Measurements from ENCODE around the gene COL20A1. TPM values are rescaled to one million over a fixed set of nuclear protein-coding genes. Genes with fewer than 3 reads are reported as not detected.

The COL20A1 gene
- total RNA-seq, 3 donors from 2014 or later: not detected

DNA sequence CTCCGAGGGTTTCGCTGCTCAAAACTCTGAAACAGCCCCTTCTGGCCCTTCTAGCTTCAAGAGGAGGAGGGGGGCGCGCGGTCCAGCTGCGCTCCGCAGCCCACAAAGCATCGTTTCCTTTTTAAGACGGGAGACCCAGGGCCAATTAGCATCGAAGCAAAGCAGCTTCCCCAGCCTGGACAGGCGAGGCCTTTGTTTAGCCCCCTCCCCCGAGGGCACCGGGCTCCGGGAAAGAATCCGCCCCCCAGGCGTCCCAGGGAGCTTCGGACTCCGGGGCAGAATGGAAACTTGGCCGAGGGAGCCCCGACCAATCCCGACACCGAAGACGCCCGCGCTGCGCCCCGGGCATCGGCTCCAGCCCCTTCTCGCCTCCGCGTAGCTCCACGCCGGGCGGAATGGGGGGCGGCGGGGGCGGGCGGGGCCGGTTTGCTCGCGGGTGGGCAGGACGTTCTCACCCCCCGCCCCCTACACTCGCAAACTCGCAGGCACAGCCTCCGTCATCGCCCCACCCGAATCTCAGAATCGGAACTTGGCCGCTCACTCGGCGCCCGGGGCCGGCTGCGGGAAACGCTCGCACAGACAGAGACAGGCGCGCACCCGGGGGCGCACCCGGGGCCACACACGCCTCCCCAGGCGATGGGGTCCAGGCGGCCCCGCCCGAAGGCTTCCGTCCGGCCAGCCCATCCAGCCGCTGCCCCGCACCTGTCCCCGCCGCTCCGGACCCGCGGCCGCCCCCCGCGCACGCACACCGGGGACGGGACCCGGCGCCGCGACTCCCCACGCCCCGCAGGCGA is 39.4 kb upstream of the COL20A1 start:
- TF ChIP-seq POLR2A (IDR thresholded peaks at IDR 0.05) (no peak), POLR2AphosphoS5 (IDR thresholded peaks at IDR 0.05) (no peak)
- TF ChIP-seq, protein P1, sequence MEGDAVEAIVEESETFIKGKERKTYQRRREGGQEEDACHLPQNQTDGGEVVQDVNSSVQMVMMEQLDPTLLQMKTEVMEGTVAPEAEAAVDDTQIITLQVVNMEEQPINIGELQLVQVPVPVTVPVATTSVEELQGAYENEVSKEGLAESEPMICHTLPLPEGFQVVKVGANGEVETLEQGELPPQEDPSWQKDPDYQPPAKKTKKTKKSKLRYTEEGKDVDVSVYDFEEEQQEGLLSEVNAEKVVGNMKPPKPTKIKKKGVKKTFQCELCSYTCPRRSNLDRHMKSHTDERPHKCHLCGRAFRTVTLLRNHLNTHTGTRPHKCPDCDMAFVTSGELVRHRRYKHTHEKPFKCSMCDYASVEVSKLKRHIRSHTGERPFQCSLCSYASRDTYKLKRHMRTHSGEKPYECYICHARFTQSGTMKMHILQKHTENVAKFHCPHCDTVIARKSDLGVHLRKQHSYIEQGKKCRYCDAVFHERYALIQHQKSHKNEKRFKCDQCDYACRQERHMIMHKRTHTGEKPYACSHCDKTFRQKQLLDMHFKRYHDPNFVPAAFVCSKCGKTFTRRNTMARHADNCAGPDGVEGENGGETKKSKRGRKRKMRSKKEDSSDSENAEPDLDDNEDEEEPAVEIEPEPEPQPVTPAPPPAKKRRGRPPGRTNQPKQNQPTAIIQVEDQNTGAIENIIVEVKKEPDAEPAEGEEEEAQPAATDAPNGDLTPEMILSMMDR (IDR thresholded peaks at IDR 0.05): no peak
- H3K9me3 ChIP-seq: no peaks in the 10 kb centered on the region
- no peaks in the 10 kb centered on the region for H3K36me3 ChIP-seq
- H3K27me3 ChIP-seq: peaks cover 7 to 84% of the 10 kb centered on the region in 2 donors
- no peak for DNase-seq (ENCODE audit: low spot score in 2 of 2)
- peaks cover 4 to 9% of the 10 kb centered on the region in 2 donors for H3K4me1 ChIP-seq
- peak overlapping the region; percentile 29 to 64 (median 41) for H3K4me3 ChIP-seq
- no peak overlapping the region for H3K27ac ChIP-seq
- intact Hi-C loops (cut with DNase I; ENCODE audit: low total_unique reads): no loop called here

DNA sequence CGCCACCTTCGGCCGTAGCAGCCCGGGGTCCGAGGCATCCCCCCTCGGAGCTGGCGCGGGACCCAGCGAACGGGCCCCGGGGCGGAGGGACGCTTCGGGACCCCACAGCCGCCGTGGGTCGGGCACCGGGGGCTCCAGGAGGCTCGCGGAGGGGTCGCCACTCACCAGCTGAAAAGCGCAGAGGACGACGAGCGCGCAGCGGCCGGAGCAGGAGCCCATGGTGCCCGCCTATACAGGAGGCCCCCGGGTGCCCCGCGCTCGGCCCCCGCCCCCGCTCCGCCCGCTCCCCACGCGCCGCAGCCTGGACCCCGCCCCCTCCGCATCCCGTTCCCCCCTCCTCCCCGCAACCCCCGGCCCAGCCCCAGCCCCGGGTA is 38.8 kb upstream of the COL20A1 start, which contains the start of gene NKAIN4:
NKAIN4 (minus strand) TSS at position 232 of the 374 bp plus-strand sequence; CDS start at position 219, 13 bp downstream.
- intact Hi-C loops (cut with DNase I; ENCODE audit: low total_unique reads): no loop called here
- no peak within 1 kb of the TSS for H3K27ac ChIP-seq

DNA sequence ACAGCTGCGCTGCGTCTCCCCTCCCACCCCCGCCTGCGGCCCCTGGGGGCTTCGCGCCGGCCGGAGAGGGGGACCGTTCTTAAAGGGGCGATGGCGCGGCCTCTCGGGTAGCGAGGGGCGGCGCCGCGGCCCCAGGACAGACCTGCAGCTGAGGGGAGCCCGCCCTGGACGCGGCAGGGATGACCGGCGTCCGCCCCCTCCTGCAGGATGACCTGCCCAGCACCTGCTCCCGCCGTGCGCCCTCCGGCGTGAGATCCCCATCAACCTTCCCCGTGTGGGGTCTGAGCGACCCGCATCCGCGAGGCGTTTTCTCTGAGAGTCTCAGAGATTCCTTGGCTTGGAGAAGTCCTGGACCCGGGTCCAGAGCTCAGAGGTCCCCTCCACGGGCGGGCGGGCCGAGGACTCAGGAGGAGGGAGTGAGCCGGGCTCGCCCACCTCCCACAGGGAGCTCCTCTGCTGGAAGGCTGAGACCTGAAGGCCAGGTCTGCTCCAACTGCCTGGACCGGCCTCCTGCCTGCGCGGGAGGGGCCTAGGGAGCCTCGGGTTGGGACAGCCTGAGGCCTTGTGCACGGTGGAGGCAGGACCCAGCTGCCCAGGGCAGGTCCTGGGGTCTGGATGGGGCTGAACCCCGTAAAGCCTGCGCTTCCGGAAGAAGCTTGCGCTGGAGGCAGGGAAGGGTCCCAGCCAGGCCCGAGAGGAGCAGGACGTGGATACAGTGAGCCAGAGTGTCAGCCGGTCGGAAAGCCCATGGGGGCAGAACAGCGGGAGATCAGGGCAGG is 38.2 kb upstream of the COL20A1 start:
- Histone ChIP-seq H3K27ac (no peak overlapping the region), H3K36me3 (no peaks in the 10 kb centered on the region), H3K27me3 (peaks cover 7 to 85% of the 10 kb centered on the region in 2 donors), H3K4me1 (peaks cover 4 to 9% of the 10 kb centered on the region in 2 donors), H3K9me3 (no peaks in the 10 kb centered on the region), H3K4me3 (peak overlapping the region in 2 of 3 donors; percentile 41 to 64)
- DNase-seq (ENCODE audit: low spot score in 2 of 2): no peak
- TF ChIP-seq POLR2AphosphoS5 (IDR thresholded peaks at IDR 0.05) (no peak), POLR2A (IDR thresholded peaks at IDR 0.05) (no peak)
- TF ChIP-seq, protein P1 (IDR thresholded peaks at IDR 0.05): no peak
- intact Hi-C loops (cut with DNase I; ENCODE audit: low total_unique reads): no loop called here

More for the DNA sequence above, 38.8 kb upstream of the COL20A1 start, which contains the start of gene NKAIN4:
- H3K9me3 ChIP-seq: no peaks in the 10 kb centered on the region
- peak within 1 kb of the TSS; percentile 29 to 64 (median 41) for H3K4me3 ChIP-seq
- H3K4me1 ChIP-seq: peaks cover 4 to 9% of the 10 kb centered on the region in 2 donors
- TF ChIP-seq POLR2A (IDR thresholded peaks at IDR 0.05) (no peak), POLR2AphosphoS5 (IDR thresholded peaks at IDR 0.05) (no peak)
- TF ChIP-seq, protein P1 (IDR thresholded peaks at IDR 0.05): no peak
- H3K36me3 ChIP-seq: no peaks in the 10 kb centered on the region
- DNase-seq (ENCODE audit: low spot score in 2 of 2): no peak
- peaks cover 7 to 85% of the 10 kb centered on the region in 2 donors for H3K27me3 ChIP-seq

DNA sequence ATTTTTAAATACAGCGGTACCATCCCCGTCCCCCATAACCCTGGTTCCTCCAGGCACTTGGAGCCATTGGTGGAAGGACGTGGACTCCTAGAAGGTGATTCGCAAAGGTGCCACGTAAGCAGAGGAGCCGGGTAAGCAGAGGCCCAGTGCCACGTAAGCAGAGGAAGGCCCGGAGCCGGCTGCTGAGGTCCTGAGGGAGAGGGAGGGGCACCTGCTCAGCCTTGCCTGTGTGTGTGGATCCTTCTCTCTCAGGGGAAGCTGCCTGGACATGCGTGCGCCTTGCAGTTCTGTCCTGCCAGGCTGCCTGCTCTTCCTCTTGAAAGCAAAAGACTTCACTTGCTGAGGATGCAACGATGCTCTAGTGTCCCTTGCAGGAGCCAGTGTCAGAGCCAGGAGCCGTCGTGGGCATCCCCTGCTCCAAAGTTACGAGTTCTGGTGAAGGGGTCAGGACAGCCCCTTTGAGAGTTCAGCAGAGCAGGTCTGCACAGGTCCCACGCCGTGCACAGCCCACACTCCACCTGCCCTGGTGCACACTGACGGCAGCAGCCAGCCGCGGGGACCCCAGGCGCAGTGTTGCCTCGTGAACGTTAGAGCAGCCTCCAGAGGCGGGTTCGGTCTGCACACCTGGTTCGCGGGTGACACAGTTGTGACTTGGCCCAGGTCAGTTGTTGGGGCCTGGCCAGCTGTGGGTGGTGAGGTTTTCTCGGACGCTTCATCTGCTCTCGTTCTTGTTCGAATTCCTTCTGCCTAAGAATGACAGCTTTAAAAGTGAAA is 36.9 kb upstream of the COL20A1 start:
- Histone ChIP-seq H3K27ac (no peak overlapping the region), H3K9me3 (no peaks in the 10 kb centered on the region), H3K4me1 (peaks cover 4 to 9% of the 10 kb centered on the region in 2 donors), H3K4me3 (no peak overlapping the region), H3K36me3 (no peaks in the 10 kb centered on the region), H3K27me3 (peaks cover 7 to 89% of the 10 kb centered on the region in 2 donors)
- TF ChIP-seq, protein P1 (IDR thresholded peaks at IDR 0.05): no peak
- no peak for TF ChIP-seq POLR2AphosphoS5 (IDR thresholded peaks at IDR 0.05)
- TF ChIP-seq POLR2A (IDR thresholded peaks at IDR 0.05): no peak
- intact Hi-C loops (cut with DNase I; ENCODE audit: low total_unique reads): no loop called here
- DNase-seq (ENCODE audit: low spot score in 2 of 2): no peak
